ENCODE data around the gene AVPR1B. TPM values are rescaled to one million over a fixed set of nuclear protein-coding genes. Genes with fewer than 3 reads are reported as not detected.

Gene AVPR1B, protein sequence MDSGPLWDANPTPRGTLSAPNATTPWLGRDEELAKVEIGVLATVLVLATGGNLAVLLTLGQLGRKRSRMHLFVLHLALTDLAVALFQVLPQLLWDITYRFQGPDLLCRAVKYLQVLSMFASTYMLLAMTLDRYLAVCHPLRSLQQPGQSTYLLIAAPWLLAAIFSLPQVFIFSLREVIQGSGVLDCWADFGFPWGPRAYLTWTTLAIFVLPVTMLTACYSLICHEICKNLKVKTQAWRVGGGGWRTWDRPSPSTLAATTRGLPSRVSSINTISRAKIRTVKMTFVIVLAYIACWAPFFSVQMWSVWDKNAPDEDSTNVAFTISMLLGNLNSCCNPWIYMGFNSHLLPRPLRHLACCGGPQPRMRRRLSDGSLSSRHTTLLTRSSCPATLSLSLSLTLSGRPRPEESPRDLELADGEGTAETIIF
- total RNA-seq, result not detected

DNA sequence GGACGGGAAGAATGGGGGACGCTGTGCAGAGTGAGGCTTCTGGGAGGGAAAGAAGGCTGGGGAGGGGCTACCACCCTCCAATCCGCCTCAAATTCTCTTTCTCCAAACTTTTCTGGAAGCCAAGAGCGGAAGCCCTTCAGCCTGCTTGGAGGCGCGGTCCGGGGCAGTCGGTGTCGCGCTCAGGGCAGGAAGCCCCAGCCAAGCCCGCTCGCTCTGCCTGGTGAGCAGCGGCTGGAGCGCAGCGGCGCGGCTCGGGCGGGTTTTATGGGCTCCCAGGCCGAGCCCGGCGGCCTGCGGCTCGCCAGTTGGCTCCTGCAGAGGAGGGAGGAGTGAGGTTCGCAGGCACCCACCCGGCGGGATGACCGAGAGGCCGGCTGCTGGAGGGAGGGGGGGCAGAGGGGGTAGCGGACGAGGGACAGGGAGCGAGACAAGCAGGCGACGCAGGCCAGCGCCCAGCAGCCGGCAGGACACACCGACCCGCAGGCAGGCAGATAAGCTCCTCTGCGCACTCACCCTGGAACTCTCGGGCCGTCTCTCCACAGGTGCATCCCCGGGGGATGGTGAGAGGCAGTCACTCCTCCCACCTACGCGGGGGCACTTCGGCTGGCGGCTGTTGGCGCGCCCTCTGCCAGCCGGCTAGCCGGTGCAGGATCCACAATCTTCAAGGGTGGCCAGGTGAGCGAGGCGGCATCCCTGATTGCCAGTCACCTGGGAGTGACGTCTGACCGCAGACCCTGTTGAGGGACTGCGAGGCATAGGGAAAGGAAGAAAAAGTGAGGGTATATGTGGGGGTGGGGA is at the start of gene AVPR1B:
AVPR1B (minus strand) TSS at position 238 of the 798 bp plus-strand sequence. CDS start 498 bp downstream, outside the sequence.
- POLR2A ChIA-PET, result no interaction called here
- CTCF ChIA-PET, result interaction anchor here (1.7 kb wide), 1 partner anchor 325 kb away, joined by 4 read pairs; no protein-coding TSS in a partner anchor
- peaks cover 11% of the 10 kb centered on the region for H3K9me3 Mint-ChIP-seq
- TF ChIP-seq, protein P1, sequence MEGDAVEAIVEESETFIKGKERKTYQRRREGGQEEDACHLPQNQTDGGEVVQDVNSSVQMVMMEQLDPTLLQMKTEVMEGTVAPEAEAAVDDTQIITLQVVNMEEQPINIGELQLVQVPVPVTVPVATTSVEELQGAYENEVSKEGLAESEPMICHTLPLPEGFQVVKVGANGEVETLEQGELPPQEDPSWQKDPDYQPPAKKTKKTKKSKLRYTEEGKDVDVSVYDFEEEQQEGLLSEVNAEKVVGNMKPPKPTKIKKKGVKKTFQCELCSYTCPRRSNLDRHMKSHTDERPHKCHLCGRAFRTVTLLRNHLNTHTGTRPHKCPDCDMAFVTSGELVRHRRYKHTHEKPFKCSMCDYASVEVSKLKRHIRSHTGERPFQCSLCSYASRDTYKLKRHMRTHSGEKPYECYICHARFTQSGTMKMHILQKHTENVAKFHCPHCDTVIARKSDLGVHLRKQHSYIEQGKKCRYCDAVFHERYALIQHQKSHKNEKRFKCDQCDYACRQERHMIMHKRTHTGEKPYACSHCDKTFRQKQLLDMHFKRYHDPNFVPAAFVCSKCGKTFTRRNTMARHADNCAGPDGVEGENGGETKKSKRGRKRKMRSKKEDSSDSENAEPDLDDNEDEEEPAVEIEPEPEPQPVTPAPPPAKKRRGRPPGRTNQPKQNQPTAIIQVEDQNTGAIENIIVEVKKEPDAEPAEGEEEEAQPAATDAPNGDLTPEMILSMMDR (IDR thresholded peaks at IDR 0.05), result no peak
- H3K27ac Mint-ChIP-seq, result no peak within 1 kb of the TSS
- ATAC-seq (peak; percentile 87), DNase-seq (peak; percentile 61)
- H3K27me3 Mint-ChIP-seq, result peaks cover 49% of the 10 kb centered on the region
- no peaks in the 10 kb centered on the region for H3K36me3 Mint-ChIP-seq (ENCODE audit: low read depth)
- peak within 1 kb of the TSS; percentile 7 for H3K4me3 Mint-ChIP-seq
- intact Hi-C loops (cut with micrococcal nuclease), result no loop called here
- peaks cover 11% of the 10 kb centered on the region for H3K4me1 Mint-ChIP-seq (ENCODE audit: low read depth)

DNA sequence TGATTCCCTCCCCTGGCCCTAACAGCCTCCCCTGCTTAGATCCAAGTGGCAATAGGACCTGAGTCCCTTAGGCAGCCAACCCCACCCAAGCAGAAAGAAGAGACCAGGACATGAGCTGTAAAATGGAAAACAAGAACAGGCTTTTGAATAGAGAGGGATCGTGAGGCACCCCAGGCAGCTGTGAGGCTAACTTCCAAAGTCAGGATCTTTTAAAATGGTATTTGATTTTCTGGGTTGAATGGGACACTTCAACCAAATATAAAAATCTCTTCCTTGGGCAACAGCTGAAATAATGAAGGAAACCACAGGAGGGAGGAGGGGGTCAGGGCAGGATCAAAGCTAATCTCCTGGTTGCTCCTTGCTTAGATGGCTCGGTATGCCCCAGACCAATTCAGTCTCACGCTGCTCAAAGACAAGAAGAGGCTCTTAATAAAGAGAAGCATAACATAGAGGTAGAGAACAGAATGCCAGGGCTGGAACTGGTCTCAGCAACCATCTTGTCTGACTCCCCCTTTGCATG is 28.6 kb upstream of the AVPR1B start:
- Mint-ChIP-seq H3K36me3 (ENCODE audit: low read depth) (no peaks in the 10 kb centered on the region), H3K27ac (no peak overlapping the region), H3K4me1 (ENCODE audit: low read depth) (peaks cover 9% of the 10 kb centered on the region), H3K27me3 (peaks cover 7% of the 10 kb centered on the region), H3K4me3 (no peak overlapping the region), H3K9me3 (no peaks in the 10 kb centered on the region)
- ATAC-seq (no peak), DNase-seq (no peak)
- TF ChIP-seq, protein P1 (IDR thresholded peaks at IDR 0.05), result no peak
- POLR2A ChIA-PET, result no interaction called here
- intact Hi-C loops (cut with micrococcal nuclease), result no loop called here
- CTCF ChIA-PET, result interaction anchor here (1.9 kb wide), 1 partner anchor 169 kb away, joined by 5 read pairs; no protein-coding TSS in a partner anchor

DNA sequence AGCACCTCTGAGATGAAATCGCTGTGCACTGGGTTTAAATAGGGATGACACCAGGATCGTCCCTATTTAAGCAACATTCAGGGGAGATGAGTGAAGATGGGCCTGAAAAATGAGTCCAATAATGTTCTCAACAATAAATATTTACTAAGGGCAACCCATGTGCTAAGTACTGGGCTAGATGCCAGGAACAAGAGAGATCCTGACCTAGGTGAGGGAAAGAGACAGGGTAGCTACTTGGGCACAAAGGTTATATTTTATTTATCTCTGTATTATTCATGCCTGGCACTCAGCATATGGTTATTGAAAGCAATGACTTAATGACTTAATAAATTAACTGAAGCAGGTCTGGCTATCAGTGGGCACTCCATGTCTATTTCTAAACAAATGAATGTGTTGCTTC is 27.4 kb upstream of the AVPR1B start:
- no peak overlapping the region for H3K27ac Mint-ChIP-seq
- TF ChIP-seq, protein P1 (IDR thresholded peaks at IDR 0.05), result no peak
- peaks cover 9% of the 10 kb centered on the region for H3K4me1 Mint-ChIP-seq (ENCODE audit: low read depth)
- ChIA-PET CTCF (no interaction called here), POLR2A (no interaction called here)
- H3K4me3 Mint-ChIP-seq, result no peak overlapping the region
- peaks cover 8% of the 10 kb centered on the region for H3K27me3 Mint-ChIP-seq
- ATAC-seq (no peak), DNase-seq (no peak)
- H3K9me3 Mint-ChIP-seq, result no peaks in the 10 kb centered on the region
- intact Hi-C loops (cut with micrococcal nuclease), result no loop called here
- H3K36me3 Mint-ChIP-seq (ENCODE audit: low read depth), result no peaks in the 10 kb centered on the region

DNA sequence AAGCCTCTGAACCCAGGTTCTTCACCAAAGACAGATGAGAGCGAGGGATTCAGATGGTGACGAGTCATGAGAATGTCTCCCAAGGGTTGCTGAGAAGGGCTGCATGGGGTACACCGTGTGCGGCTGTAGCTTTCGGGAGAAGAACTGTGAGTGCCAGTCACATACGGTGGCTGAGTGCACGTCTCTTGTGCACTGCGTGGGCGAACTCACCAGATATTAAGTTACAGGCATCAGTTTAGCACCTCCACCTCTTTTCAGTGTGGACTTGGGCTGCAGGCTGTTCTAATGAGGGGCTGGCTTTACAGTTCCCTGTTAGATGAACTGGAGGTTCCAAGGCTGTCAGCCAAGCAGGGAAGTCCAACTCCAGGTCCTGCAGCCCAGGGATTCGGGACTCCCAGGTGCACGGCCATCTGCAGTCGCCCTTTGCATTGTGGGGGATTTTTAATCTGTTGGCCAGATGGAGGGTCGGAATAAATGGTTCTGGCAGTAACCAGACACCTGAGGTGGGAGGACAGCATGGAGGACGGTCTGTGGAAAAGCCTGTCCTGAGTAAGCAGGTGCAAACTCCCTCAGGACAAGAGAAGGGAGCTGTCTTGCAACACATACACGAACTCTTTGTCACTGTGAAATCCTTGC is 26.5 kb upstream of the AVPR1B start:
- intact Hi-C loops (cut with micrococcal nuclease), result no loop called here
- H3K4me1 Mint-ChIP-seq (ENCODE audit: low read depth), result peaks cover 9% of the 10 kb centered on the region
- H3K27ac Mint-ChIP-seq, result no peak overlapping the region
- no peaks in the 10 kb centered on the region for H3K36me3 Mint-ChIP-seq (ENCODE audit: low read depth)
- no peak overlapping the region for H3K4me3 Mint-ChIP-seq
- H3K27me3 Mint-ChIP-seq, result peaks cover 12% of the 10 kb centered on the region
- DNase-seq, result no peak
- TF ChIP-seq, protein P1 (IDR thresholded peaks at IDR 0.05), result no peak
- ChIA-PET POLR2A (interaction anchor here (0.7 kb wide), 1 partner anchor 1144 kb away, joined by 3 read pairs; no protein-coding TSS in a partner anchor), CTCF (no interaction called here)
- ATAC-seq, result no peak
- no peaks in the 10 kb centered on the region for H3K9me3 Mint-ChIP-seq
